PC-9 (cell line): ENCODE data around the gene KL.

Source experiments
- CTCF ChIP-seq: fragments of 200-600 bp; sonication (generic); conservative IDR thresholded peaks from 2 replicates; pipeline ENCODE4 v1.6.1; 2017; ENCODE audit warnings: mixed run types, antibody characterized with exemption, mild to moderate bottlenecking, moderate library complexity
- EZH2 ChIP-seq: fragments of 200-600 bp; sonication (generic); IDR thresholded peaks from 2 replicates; pipeline ENCODE4 v1.8.0; 2017; ENCODE audit warnings: antibody characterized with exemption, low read depth

DNA sequence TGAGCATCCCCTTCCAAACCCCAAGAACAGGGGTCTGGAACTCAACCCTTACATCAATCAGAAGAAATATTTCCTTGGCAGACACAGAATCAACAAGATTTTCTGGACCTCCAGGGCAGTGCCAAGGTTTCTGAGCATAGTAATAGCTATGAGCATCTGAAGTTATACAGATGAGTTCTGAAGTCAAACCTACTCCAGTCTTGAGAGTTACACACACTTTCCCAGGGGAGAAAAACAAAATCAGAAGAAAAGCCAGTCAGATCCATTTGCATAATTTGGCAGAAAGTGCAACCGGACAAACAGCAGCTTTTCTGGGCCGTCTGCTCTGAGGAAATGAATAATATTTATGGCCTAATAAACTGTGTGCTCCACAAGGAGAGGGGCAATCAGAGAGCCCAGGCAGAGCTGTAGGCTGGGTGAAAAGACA lies 93.1 kb downstream of the KL start:
- TF ChIP-seq CTCF: no peak
- TF ChIP-seq EZH2: no peak
